Measurements from ENCODE around the gene GLT1D1.
A peak's percentile ranks its signal among the peaks of the same experiment; 100 is the strongest.

The GLT1D1 gene

GRCh38 chr12:128961957-128962356 is 108.7 kb downstream of the GLT1D1 start:
- Histone ChIP-seq H3K9me3 (ENCODE audit: control extremely low read depth in 1 of 5, control insufficient read depth in 4 of 5, insufficient read depth in 2 of 5, low read depth in 1 of 5, low read length in 4 of 5) (peaks cover 0 to 14% (median 4%) of the 10 kb centered on the region in 5 experiments), H3K27me3 (replicated peaks in 2 of 5; ENCODE audit: control insufficient read depth in 4 of 5, insufficient read depth in 5 of 5, low read length in 4 of 5) (peaks cover 0 to 35% (median 7%) of the 10 kb centered on the region in 5 experiments), H3K4me3 (ENCODE audit: control insufficient read depth in 1 of 7, extremely low read depth in 1 of 7, insufficient read depth in 4 of 7, low read depth in 2 of 7, low read length in 6 of 7) (no peak overlapping the region), H3K36me3 (ENCODE audit: control insufficient read depth in 4 of 4, insufficient read depth in 4 of 4, low read length in 3 of 4) (no peaks in the 10 kb centered on the region), H3K4me1 (ENCODE audit: control extremely low read depth in 1 of 4, control insufficient read depth in 4 of 4, insufficient read depth in 4 of 4, low read length in 3 of 4) (no peaks in the 10 kb centered on the region), H3K27ac (ENCODE audit: insufficient read depth in 1 of 2, low read depth in 1 of 2, low read length in 2 of 2, poor library complexity in 1 of 2, severe bottlenecking in 2 of 2) (no peak overlapping the region)
- 84% methylated on average over 9 of the region's 11 CpGs for WGBS (ENCODE audit: insufficient coverage)
- CTCF ChIA-PET, result no interaction called here
- DNase-seq, result no peak
- POLR2A ChIA-PET, result no interaction called here

- CTCF ChIA-PET, result interaction anchor here (1.2 to 1.7 kb wide), 2 partner anchors 10 kb away, joined by 5 to 7 read pairs; no protein-coding TSS in a partner anchor
- Histone ChIP-seq H3K9me3 (ENCODE audit: control extremely low read depth in 1 of 5, control insufficient read depth in 4 of 5, insufficient read depth in 2 of 5, low read depth in 1 of 5, low read length in 4 of 5) (peaks cover 0 to 14% (median 4%) of the 10 kb centered on the region in 5 experiments), H3K4me3 (ENCODE audit: control insufficient read depth in 1 of 7, extremely low read depth in 1 of 7, insufficient read depth in 4 of 7, low read depth in 2 of 7, low read length in 6 of 7) (no peak overlapping the region)
Observed at GRCh38 chr12:128966203-128966810, 113.0 kb downstream of the GLT1D1 start.

GRCh38 chr12:128968668-128969067 is 115.4 kb downstream of the GLT1D1 start:
- Histone ChIP-seq H3K4me3 (ENCODE audit: control insufficient read depth in 1 of 7, extremely low read depth in 1 of 7, insufficient read depth in 4 of 7, low read depth in 2 of 7, low read length in 6 of 7) (no peak overlapping the region), H3K36me3 (ENCODE audit: control insufficient read depth in 4 of 4, insufficient read depth in 4 of 4, low read length in 3 of 4) (no peaks in the 10 kb centered on the region), H3K27ac (ENCODE audit: insufficient read depth in 1 of 2, low read depth in 1 of 2, low read length in 2 of 2, poor library complexity in 1 of 2, severe bottlenecking in 2 of 2) (no peak overlapping the region), H3K4me1 (ENCODE audit: control extremely low read depth in 1 of 4, control insufficient read depth in 4 of 4, insufficient read depth in 4 of 4, low read length in 3 of 4) (no peaks in the 10 kb centered on the region), H3K9me3 (ENCODE audit: control extremely low read depth in 1 of 5, control insufficient read depth in 4 of 5, insufficient read depth in 2 of 5, low read depth in 1 of 5, low read length in 4 of 5) (peaks cover 0 to 14% (median 4%) of the 10 kb centered on the region in 5 experiments), H3K27me3 (replicated peaks in 2 of 5; ENCODE audit: control insufficient read depth in 4 of 5, insufficient read depth in 5 of 5, low read length in 4 of 5) (peaks cover 0 to 65% (median 14%) of the 10 kb centered on the region in 5 experiments)
- WGBS (ENCODE audit: insufficient coverage), result 13% methylated on average over 4 of the region's 8 CpGs
- ChIA-PET CTCF (interaction anchor here (0.6 to 1.7 kb wide), 3 partner anchors 9 to 400 kb away, joined by 3 to 7 read pairs (median 5); no protein-coding TSS in a partner anchor), POLR2A (no interaction called here)
- DNase-seq, result no peak

More at GRCh38 chr12:128966203-128966810, 113.0 kb downstream of the GLT1D1 start:
- no peak for DNase-seq
- Histone ChIP-seq H3K4me1 (ENCODE audit: control extremely low read depth in 1 of 4, control insufficient read depth in 4 of 4, insufficient read depth in 4 of 4, low read length in 3 of 4) (no peaks in the 10 kb centered on the region), H3K27me3 (replicated peaks in 2 of 5; ENCODE audit: control insufficient read depth in 4 of 5, insufficient read depth in 5 of 5, low read length in 4 of 5) (peaks cover 0 to 50% (median 9%) of the 10 kb centered on the region in 5 experiments), H3K27ac (ENCODE audit: insufficient read depth in 1 of 2, low read depth in 1 of 2, low read length in 2 of 2, poor library complexity in 1 of 2, severe bottlenecking in 2 of 2) (no peak overlapping the region), H3K36me3 (ENCODE audit: control insufficient read depth in 4 of 4, insufficient read depth in 4 of 4, low read length in 3 of 4) (no peaks in the 10 kb centered on the region)
- WGBS (ENCODE audit: insufficient coverage), result 37% methylated on average over 5 of the region's 6 CpGs
- POLR2A ChIA-PET, result no interaction called here

GRCh38 chr12:128969480-128970055 is 116.3 kb downstream of the GLT1D1 start:
- CTCF ChIA-PET, result interaction anchor here (0.6 to 1.7 kb wide), 5 partner anchors 10 to 942 kb away, joined by 3 to 7 read pairs (median 3); no protein-coding TSS in a partner anchor
- H3K36me3 ChIP-seq (ENCODE audit: control insufficient read depth in 4 of 4, insufficient read depth in 4 of 4, low read length in 3 of 4), result no peaks in the 10 kb centered on the region
- H3K4me3 ChIP-seq (ENCODE audit: control insufficient read depth in 1 of 7, extremely low read depth in 1 of 7, insufficient read depth in 4 of 7, low read depth in 2 of 7, low read length in 6 of 7), result no peak overlapping the region
- peaks cover 0 to 8% (median 2%) of the 10 kb centered on the region in 5 experiments for H3K9me3 ChIP-seq (ENCODE audit: control extremely low read depth in 1 of 5, control insufficient read depth in 4 of 5, insufficient read depth in 2 of 5, low read depth in 1 of 5, low read length in 4 of 5)
- H3K4me1 ChIP-seq (ENCODE audit: control extremely low read depth in 1 of 4, control insufficient read depth in 4 of 4, insufficient read depth in 4 of 4, low read length in 3 of 4), result no peaks in the 10 kb centered on the region
- POLR2A ChIA-PET, result no interaction called here
- H3K27ac ChIP-seq (ENCODE audit: insufficient read depth in 1 of 2, low read depth in 1 of 2, low read length in 2 of 2, poor library complexity in 1 of 2, severe bottlenecking in 2 of 2), result no peak overlapping the region
- peaks cover 0 to 73% (median 16%) of the 10 kb centered on the region in 5 experiments for H3K27me3 ChIP-seq (replicated peaks in 2 of 5; ENCODE audit: control insufficient read depth in 4 of 5, insufficient read depth in 5 of 5, low read length in 4 of 5)
- DNase-seq, result peak; percentile 17 to 22 (median 19)
- 8% methylated on average over 10 of the region's 18 CpGs for WGBS (ENCODE audit: insufficient coverage)

GRCh38 chr12:128970110-128970509 is 116.8 kb downstream of the GLT1D1 start:
- no peak for DNase-seq
- no peaks in the 10 kb centered on the region for H3K36me3 ChIP-seq (ENCODE audit: control insufficient read depth in 4 of 4, insufficient read depth in 4 of 4, low read length in 3 of 4)
- ChIA-PET POLR2A (no interaction called here), CTCF (interaction anchor here (0.7 to 1.7 kb wide), 5 partner anchors 11 to 941 kb away, joined by 3 to 7 read pairs (median 4); no protein-coding TSS in a partner anchor)
- H3K4me1 ChIP-seq (ENCODE audit: control extremely low read depth in 1 of 4, control insufficient read depth in 4 of 4, insufficient read depth in 4 of 4, low read length in 3 of 4), result no peaks in the 10 kb centered on the region
- H3K4me3 ChIP-seq (ENCODE audit: control insufficient read depth in 1 of 7, extremely low read depth in 1 of 7, insufficient read depth in 4 of 7, low read depth in 2 of 7, low read length in 6 of 7), result no peak overlapping the region
- peaks cover 0 to 3% (median 1%) of the 10 kb centered on the region in 5 experiments for H3K9me3 ChIP-seq (ENCODE audit: control extremely low read depth in 1 of 5, control insufficient read depth in 4 of 5, insufficient read depth in 2 of 5, low read depth in 1 of 5, low read length in 4 of 5)
- no peak overlapping the region for H3K27ac ChIP-seq (ENCODE audit: insufficient read depth in 1 of 2, low read depth in 1 of 2, low read length in 2 of 2, poor library complexity in 1 of 2, severe bottlenecking in 2 of 2)
- H3K27me3 ChIP-seq (replicated peaks in 2 of 5; ENCODE audit: control insufficient read depth in 4 of 5, insufficient read depth in 5 of 5, low read length in 4 of 5), result peaks cover 0 to 78% (median 20%) of the 10 kb centered on the region in 5 experiments
- 19% methylated on average over 13 of the region's 13 CpGs for WGBS (ENCODE audit: insufficient coverage)

GRCh38 chr12:128970941-128971340 is 117.7 kb downstream of the GLT1D1 start:
- CTCF ChIA-PET, result interaction anchor here (1.3 to 1.6 kb wide), 2 partner anchors 22 to 189 kb away, joined by 3 to 4 read pairs; no protein-coding TSS in a partner anchor
- DNase-seq, result no peak
- 80% methylated on average over 13 of the region's 13 CpGs for WGBS (ENCODE audit: insufficient coverage)
- Histone ChIP-seq H3K4me1 (ENCODE audit: control extremely low read depth in 1 of 4, control insufficient read depth in 4 of 4, insufficient read depth in 4 of 4, low read length in 3 of 4) (no peaks in the 10 kb centered on the region), H3K27ac (ENCODE audit: insufficient read depth in 1 of 2, low read depth in 1 of 2, low read length in 2 of 2, poor library complexity in 1 of 2, severe bottlenecking in 2 of 2) (no peak overlapping the region), H3K27me3 (replicated peaks in 2 of 5; ENCODE audit: control insufficient read depth in 4 of 5, insufficient read depth in 5 of 5, low read length in 4 of 5) (peaks cover 3 to 85% (median 22%) of the 10 kb centered on the region in 5 experiments), H3K4me3 (ENCODE audit: control insufficient read depth in 1 of 7, extremely low read depth in 1 of 7, insufficient read depth in 4 of 7, low read depth in 2 of 7, low read length in 6 of 7) (no peak overlapping the region), H3K9me3 (ENCODE audit: control extremely low read depth in 1 of 5, control insufficient read depth in 4 of 5, insufficient read depth in 2 of 5, low read depth in 1 of 5, low read length in 4 of 5) (no peaks in the 10 kb centered on the region), H3K36me3 (ENCODE audit: control insufficient read depth in 4 of 4, insufficient read depth in 4 of 4, low read length in 3 of 4) (no peaks in the 10 kb centered on the region)
- POLR2A ChIA-PET, result no interaction called here

- ChIA-PET CTCF (no interaction called here), POLR2A (interaction anchor here (0.9 kb wide), 1 partner anchor 33 kb away, joined by 3 read pairs; no protein-coding TSS in a partner anchor)
- peaks cover 3 to 87% (median 28%) of the 10 kb centered on the region in 5 experiments for H3K27me3 ChIP-seq (replicated peaks in 2 of 5; ENCODE audit: control insufficient read depth in 4 of 5, insufficient read depth in 5 of 5, low read length in 4 of 5)
- no peaks in the 10 kb centered on the region for H3K9me3 ChIP-seq (ENCODE audit: control extremely low read depth in 1 of 5, control insufficient read depth in 4 of 5, insufficient read depth in 2 of 5, low read depth in 1 of 5, low read length in 4 of 5)
- no peaks in the 10 kb centered on the region for H3K36me3 ChIP-seq (ENCODE audit: control insufficient read depth in 4 of 4, insufficient read depth in 4 of 4, low read length in 3 of 4)
- WGBS (ENCODE audit: insufficient coverage), result 39% methylated on average over 11 of the region's 11 CpGs
- DNase-seq, result no peak
- no peak overlapping the region for H3K4me3 ChIP-seq (ENCODE audit: control insufficient read depth in 1 of 7, extremely low read depth in 1 of 7, insufficient read depth in 4 of 7, low read depth in 2 of 7, low read length in 6 of 7)
- no peak overlapping the region for H3K27ac ChIP-seq (ENCODE audit: insufficient read depth in 1 of 2, low read depth in 1 of 2, low read length in 2 of 2, poor library complexity in 1 of 2, severe bottlenecking in 2 of 2)
- no peaks in the 10 kb centered on the region for H3K4me1 ChIP-seq (ENCODE audit: control extremely low read depth in 1 of 4, control insufficient read depth in 4 of 4, insufficient read depth in 4 of 4, low read length in 3 of 4)
Observed at GRCh38 chr12:128971802-128972201, 118.5 kb downstream of the GLT1D1 start.

Data from common myeloid progenitor, CD34-positive (primary cell).